Measurements from ENCODE around the gene FHIP1A.

FHIP1A gene

GRCh38 chr4:151455212-151455611 lies 46.2 kb downstream of the FHIP1A start:
- DNase-seq (ENCODE audit: low spot score), result no peak

GRCh38 chr4:151458148-151458547 lies 49.2 kb downstream of the FHIP1A start:
- DNase-seq (ENCODE audit: low spot score), result no peak
